ENCODE data around the gene LHX3.

LHX3 gene

GRCh38 chr9:136181784-136182419 is 23.0 kb downstream of the LHX3 start:
- TF ChIP-seq CTCF (IDR thresholded peaks at IDR 0.05; ENCODE audit: low read depth, low read length): no peak
- H3K4me3 ChIP-seq (replicated peaks in 1 of 2; ENCODE audit: low read depth in 2 of 2, low read length in 2 of 2): no peak overlapping the region
- no peak for DNase-seq (ENCODE audit: low read depth in 2 of 2)

DNA sequence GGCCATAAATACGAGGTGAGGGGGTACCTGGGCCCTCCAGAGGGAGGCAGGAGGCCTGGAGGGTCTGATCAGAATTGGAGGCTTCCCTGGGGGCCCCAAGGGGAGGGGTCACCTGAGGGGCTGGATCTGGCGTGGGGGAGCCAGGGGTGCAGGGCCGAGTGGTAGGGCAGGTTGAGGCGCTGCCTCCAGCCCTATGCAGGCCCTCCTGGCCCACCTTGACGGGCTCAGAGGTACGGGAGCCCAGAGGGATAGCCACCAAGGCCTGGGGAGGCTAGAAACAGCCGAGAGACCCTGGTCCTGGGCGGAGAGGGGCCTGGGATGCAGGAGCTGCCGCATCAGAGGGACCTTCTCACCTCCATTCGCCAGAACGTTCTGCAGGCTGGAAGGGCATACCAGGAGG is 24.3 kb downstream of the LHX3 start:
- TF ChIP-seq CTCF (IDR thresholded peaks at IDR 0.05; ENCODE audit: low read depth, low read length): no peak
- no peak for DNase-seq (ENCODE audit: low read depth in 2 of 2)
- H3K4me3 ChIP-seq (replicated peaks in 1 of 2; ENCODE audit: low read depth in 2 of 2, low read length in 2 of 2): no peak overlapping the region

- H3K4me3 ChIP-seq (replicated peaks in 1 of 2; ENCODE audit: low read depth in 2 of 2, low read length in 2 of 2): no peak overlapping the region
- TF ChIP-seq CTCF (IDR thresholded peaks at IDR 0.05; ENCODE audit: low read depth, low read length): no peak
- no peak for DNase-seq (ENCODE audit: low read depth in 2 of 2)
Observed at GRCh38 chr9:136179761-136180160, 25.2 kb downstream of the LHX3 start.

DNA sequence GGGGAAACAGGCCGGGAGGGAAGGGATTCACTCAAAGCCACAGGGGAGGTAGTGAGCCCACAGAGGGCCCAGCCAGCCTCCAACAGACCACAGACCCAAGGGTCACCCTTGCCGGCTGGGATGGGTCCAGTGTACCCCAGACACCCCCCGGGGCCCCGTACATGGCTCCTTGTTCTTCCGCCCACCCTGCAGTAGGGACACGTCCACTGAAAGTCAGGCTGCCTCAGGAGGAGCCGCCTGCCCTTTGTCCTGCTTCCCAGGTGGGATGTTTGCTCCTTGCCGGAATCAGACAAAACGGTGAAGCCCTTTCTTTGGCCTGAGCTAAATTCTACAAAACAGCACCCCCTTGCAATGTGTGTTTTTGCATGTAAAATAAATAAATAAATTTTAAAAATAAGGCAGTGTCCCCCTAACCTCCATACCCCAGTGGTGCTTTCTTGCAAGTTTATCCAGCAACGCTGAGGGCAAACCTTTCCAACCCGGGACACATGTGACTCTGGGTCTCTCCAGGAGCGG is 25.8 kb downstream of the LHX3 start:
- TF ChIP-seq CTCF (IDR thresholded peaks at IDR 0.05; ENCODE audit: low read depth, low read length): no peak
- DNase-seq (ENCODE audit: low read depth in 2 of 2): no peak
- no peak overlapping the region for H3K4me3 ChIP-seq (replicated peaks in 1 of 2; ENCODE audit: low read depth in 2 of 2, low read length in 2 of 2)

- TF ChIP-seq CTCF (IDR thresholded peaks at IDR 0.05; ENCODE audit: low read depth, low read length): no peak
- no peak for DNase-seq (ENCODE audit: low read depth in 2 of 2)
- H3K4me3 ChIP-seq (replicated peaks in 1 of 2; ENCODE audit: low read depth in 2 of 2, low read length in 2 of 2): no peak overlapping the region
Observed at GRCh38 chr9:136178773-136179075, 26.2 kb downstream of the LHX3 start.

GRCh38 chr9:136178061-136178772 is 26.7 kb downstream of the LHX3 start:
- TF ChIP-seq CTCF (IDR thresholded peaks at IDR 0.05; ENCODE audit: low read depth, low read length): no peak
- DNase-seq (ENCODE audit: low read depth in 2 of 2): no peak
- no peak overlapping the region for H3K4me3 ChIP-seq (replicated peaks in 1 of 2; ENCODE audit: low read depth in 2 of 2, low read length in 2 of 2)
